HEK293 (cell line): ENCODE data around the gene PTPRCAP.
A peak's percentile ranks its signal among the peaks of the same experiment; 100 is the strongest.

ENCODE experiments used
- CTCF ChIA-PET: fragments of 350-600 bp; formaldehyde crosslinking; extraction: SDS; loops from one replicate; lab custom pipeline; 2021; ENCODE audit warnings: antibody characterized with exemption; lab: Yijun Ruan, JAX
- POLR2A ChIA-PET: fragments of 300-600 bp; formaldehyde crosslinking; extraction: SDS; loops from one replicate; lab custom pipeline; 2020; ENCODE audit warnings: antibody characterized with exemption, inconsistent platforms; lab: Yijun Ruan, JAX
- H3K27ac ChIP-seq: fragments of 200-500 bp; sonication (Bioruptor generic); 2 replicates; pipeline ENCODE4 v1.5.1; 2014; ENCODE audit warnings: low read depth, low read length, control low read depth, inconsistent platforms; ENCODE audit errors: extremely low read depth
- H3K36me3 ChIP-seq, 2 experiments: fragments of 200-500 bp in 1 of 2; sonication (Bioruptor generic) in 1 of 2; 1 replicate in 1 of 2; 2 replicates in 1 of 2; pipeline ENCODE4 v1.5.1; 2014 to 2017; ENCODE audit warnings: inconsistent platforms in 2 of 2, low read length in 2 of 2; ENCODE audit not compliant: control insufficient read depth in 2 of 2, insufficient read depth in 1 of 2
- H3K4me1 ChIP-seq: fragments of 200-500 bp; sonication (Bioruptor generic); 2 replicates; pipeline ENCODE4 v1.5.1; 2014; ENCODE audit warnings: mild to moderate bottlenecking, low read length, inconsistent platforms; ENCODE audit not compliant: control insufficient read depth, insufficient read depth
- H3K4me3 ChIP-seq: 2 replicates; pipeline ENCODE4 v1.5.1; 2011; ENCODE audit warnings: low read depth, mild to moderate bottlenecking, control low read depth, low read length, moderate library complexity
- H3K9me3 ChIP-seq: fragments of 200-500 bp; sonication (Bioruptor generic); 2 replicates; pipeline ENCODE4 v1.5.1; 2014; ENCODE audit warnings: low read depth, low read length, inconsistent platforms; ENCODE audit not compliant: control insufficient read depth, insufficient read depth
- GFI1B ChIP-seq: fragments of 450-650 bp; formaldehyde crosslinking; IDR thresholded peaks from 2 replicates; pipeline ENCODE4 v1.5.1; 2016; ENCODE audit warnings: missing biosample characterization, missing genetic modification characterization
- PRDM6 ChIP-seq: fragments of 450-650 bp; formaldehyde crosslinking; IDR thresholded peaks from 2 replicates; pipeline ENCODE4 v1.5.1; 2017; ENCODE audit warnings: missing biosample characterization, missing genetic modification characterization
- SALL2 ChIP-seq: fragments of 450-650 bp; formaldehyde crosslinking; IDR thresholded peaks from 2 replicates; pipeline ENCODE4 v1.5.0; 2017; ENCODE audit warnings: missing biosample characterization, mild to moderate bottlenecking, missing genetic modification characterization, borderline replicate concordance
- SCRT2 ChIP-seq: fragments of 450-650 bp; formaldehyde crosslinking; IDR thresholded peaks from 2 replicates; pipeline ENCODE4 v1.5.1; 2016; ENCODE audit warnings: missing biosample characterization, missing genetic modification characterization
- SP2 ChIP-seq: fragments of 450-650 bp; formaldehyde crosslinking; IDR thresholded peaks from 2 replicates; pipeline ENCODE4 v1.5.1; 2016; ENCODE audit warnings: missing biosample characterization, missing genetic modification characterization
- SP7 ChIP-seq: fragments of 450-650 bp; formaldehyde crosslinking; IDR thresholded peaks from 2 replicates; pipeline ENCODE4 v1.5.1; 2016; ENCODE audit warnings: missing biosample characterization, missing genetic modification characterization
- ZBTB44 ChIP-seq: fragments of 450-650 bp; IDR thresholded peaks from 2 replicates; pipeline ENCODE4 v1.5.1; 2018; ENCODE audit warnings: missing biosample characterization, mild to moderate bottlenecking, missing genetic modification characterization
- ZFP69B ChIP-seq: fragments of 450-650 bp; formaldehyde crosslinking; IDR thresholded peaks from 2 replicates; pipeline ENCODE4 v1.5.1; 2016; ENCODE audit warnings: missing biosample characterization, missing genetic modification characterization
- ZNF114 ChIP-seq: fragments of 450-650 bp; formaldehyde crosslinking; IDR thresholded peaks from 2 replicates; pipeline ENCODE4 v1.5.0; 2017; ENCODE audit warnings: missing biosample characterization, missing genetic modification characterization
- ZNF175 ChIP-seq: fragments of 450-650 bp; formaldehyde crosslinking; IDR thresholded peaks from 2 replicates; pipeline ENCODE4 v1.5.1; 2016; ENCODE audit warnings: missing biosample characterization, missing genetic modification characterization
- ZNF19 ChIP-seq: fragments of 450-650 bp; formaldehyde crosslinking; IDR thresholded peaks from 2 replicates; pipeline ENCODE4; 2016; ENCODE audit warnings: missing biosample characterization, missing genetic modification characterization, low read depth
- ZNF341 ChIP-seq: fragments of 450-650 bp; formaldehyde crosslinking; IDR thresholded peaks from 2 replicates; pipeline ENCODE4; 2016; ENCODE audit warnings: low read depth, missing biosample characterization, missing genetic modification characterization
- ZNF366 ChIP-seq: fragments of 450-650 bp; formaldehyde crosslinking; conservative IDR thresholded peaks from 2 replicates; pipeline ENCODE4 v1.5.1; 2016; ENCODE audit warnings: missing biosample characterization, missing genetic modification characterization
- ZNF391 ChIP-seq: fragments of 450-650 bp; formaldehyde crosslinking; IDR thresholded peaks from 2 replicates; pipeline ENCODE4 v1.5.1; 2016; ENCODE audit warnings: low read depth, missing biosample characterization, missing genetic modification characterization, borderline replicate concordance
- ZNF394 ChIP-seq: fragments of 450-650 bp; formaldehyde crosslinking; IDR thresholded peaks from 2 replicates; pipeline ENCODE4 v1.5.1; 2016; ENCODE audit warnings: missing biosample characterization, missing genetic modification characterization, mild to moderate bottlenecking, moderate library complexity, borderline replicate concordance
- ZNF416 ChIP-seq: fragments of 450-650 bp; formaldehyde crosslinking; IDR thresholded peaks from 2 replicates; pipeline ENCODE4 v1.5.1; 2016; ENCODE audit warnings: missing biosample characterization, missing genetic modification characterization
- ZNF518A ChIP-seq: fragments of 450-650 bp; formaldehyde crosslinking; conservative IDR thresholded peaks from 2 replicates; pipeline ENCODE4 v1.5.1; 2016; ENCODE audit warnings: low read depth, missing biosample characterization, missing genetic modification characterization
- ZNF529 ChIP-seq: fragments of 450-650 bp; formaldehyde crosslinking; IDR thresholded peaks from 2 replicates; pipeline ENCODE4 v1.5.1; 2017; ENCODE audit warnings: missing genetic modification characterization, missing biosample characterization; ENCODE audit not compliant: insufficient replicate concordance
- ZNF585B ChIP-seq: fragments of 450-650 bp; formaldehyde crosslinking; IDR thresholded peaks from 2 replicates; pipeline ENCODE4 v1.5.1; 2016; ENCODE audit warnings: missing biosample characterization, missing genetic modification characterization
- ZNF692 ChIP-seq: fragments of 450-650 bp; formaldehyde crosslinking; IDR thresholded peaks from 2 replicates; pipeline ENCODE4 v1.5.1; 2016; ENCODE audit warnings: missing biosample characterization, missing genetic modification characterization

PTPRCAP gene

GRCh38 chr11:67429038-67429668 lies 8.3 kb downstream of the PTPRCAP start:
- H3K36me3 ChIP-seq, result peaks cover 5 to 48% of the 10 kb centered on the region in 2 experiments; a peak in 2 of 3 replicates
- peak overlapping the region; percentile 81 for H3K4me3 ChIP-seq
- ChIA-PET CTCF (interaction anchor here (0.6 to 0.7 kb wide), 2 partner anchors 34 to 73 kb away, joined by 4 read pairs; no protein-coding TSS in a partner anchor), POLR2A (interaction anchor here (0.6 to 3.2 kb wide), 7 partner anchors 10 to 847 kb away, joined by 3 to 16 read pairs (median 4); partner anchors contain the start of genes CORO1B and PPP1CA)
- peaks cover 5% of the 10 kb centered on the region; the same call in 1 of the 2 replicates for H3K4me1 ChIP-seq
- TF ChIP-seq ZNF391 (tag by site-specific recombination) (no peak), ZNF518A (no peak), ZNF585B (tag by site-specific recombination) (no peak), ZNF692 (tag by site-specific recombination) (0 out of 2 replicates have a peak, but pooled peaks have one; percentile 12), SCRT2 (tag by site-specific recombination) (0 out of 2 replicates have a peak, but pooled peaks have one; percentile 27), ZFP69B (tag by site-specific recombination) (peak; percentile 38; the same call in 1 of the 2 replicates), SP2 (tag by site-specific recombination) (peak; percentile 13; the same call in 1 of the 2 replicates)
- no peaks in the 10 kb centered on the region for H3K9me3 ChIP-seq
- H3K27ac ChIP-seq, result peak overlapping the region; percentile 77; the same call in 1 of the 2 replicates

- H3K36me3 ChIP-seq, result peaks cover 5 to 39% of the 10 kb centered on the region in 2 experiments; a peak in 2 of 3 replicates
- peak within 1 kb of the TSS; percentile 81 for H3K4me3 ChIP-seq
- CTCF ChIA-PET, result interaction anchor here (0.6 to 0.7 kb wide), 3 partner anchors 15 to 72 kb away, joined by 3 to 4 read pairs (median 4); partner anchors contain the start of gene CORO1B
- POLR2A ChIA-PET, result interaction anchor here (0.6 to 3.2 kb wide), 9 partner anchors 9 to 848 kb away, joined by 3 to 16 read pairs (median 4); partner anchors contain the start of genes CORO1B, PPP1CA and PTPRCAP
- peak within 1 kb of the TSS; percentile 77 for H3K27ac ChIP-seq
- H3K4me1 ChIP-seq, result peaks cover 5% of the 10 kb centered on the region; the same call in 1 of the 2 replicates
- H3K9me3 ChIP-seq, result no peaks in the 10 kb centered on the region
- TF ChIP-seq ZNF366 (tag by site-specific recombination), result no peak
- TF ChIP-seq ZNF394, result 0 out of 2 replicates have a peak, but pooled peaks have one; percentile 35
- TF ChIP-seq SALL2 (tag by site-specific recombination), result no peak
- peak; percentile 54; the same call in 1 of the 2 replicates for TF ChIP-seq ZNF341 (tag by site-specific recombination)
- no peak for TF ChIP-seq ZNF114
- no peak for TF ChIP-seq ZNF416 (tag by site-specific recombination)
- peak; percentile 56 for TF ChIP-seq SP2 (tag by site-specific recombination)
- no peak for TF ChIP-seq ZNF529 (tag by site-specific recombination)
- TF ChIP-seq GFI1B (tag by site-specific recombination), result no peak
- TF ChIP-seq ZNF19, result no peak
- no peak for TF ChIP-seq PRDM6 (tag by site-specific recombination)
- TF ChIP-seq SP7 (tag by site-specific recombination), result peak; percentile 59
- no peak for TF ChIP-seq ZNF175 (tag by site-specific recombination)
- no peak for TF ChIP-seq ZBTB44 (tag by site-specific recombination)
Measured at GRCh38 chr11:67428052-67429001, 9.2 kb downstream of the PTPRCAP start, which contains the start of gene RPS6KB2. TSS of gene RPS6KB2 (plus strand) at chr11:67428494. CDS start at chr11:67428546, 52 bp downstream.
